MM.1S (cell line): Measurements from ENCODE around the gene MAGEF1.

Experiments
- EZH2 ChIP-seq: fragments of 300-600 bp; sonication (generic); optimal IDR thresholded peaks from 2 replicates; pipeline ENCODE3; 2017; ENCODE audit warnings: low read depth, mild to moderate bottlenecking, antibody characterized with exemption, low read length, mixed read lengths
- EZH2phosphoT487 ChIP-seq: fragments of 300-600 bp; sonication (generic); IDR thresholded peaks from 2 replicates; pipeline ENCODE4 v1.6.1; 2018; ENCODE audit warnings: antibody characterized with exemption, low read length
- TF ChIP-seq, protein P1 (sequence below): fragments of 300-600 bp; sonication (generic); IDR thresholded peaks from 2 replicates; pipeline ENCODE4 v1.5.1; 2016; ENCODE audit warnings: antibody characterized with exemption, low read length, mixed read lengths

DNA sequence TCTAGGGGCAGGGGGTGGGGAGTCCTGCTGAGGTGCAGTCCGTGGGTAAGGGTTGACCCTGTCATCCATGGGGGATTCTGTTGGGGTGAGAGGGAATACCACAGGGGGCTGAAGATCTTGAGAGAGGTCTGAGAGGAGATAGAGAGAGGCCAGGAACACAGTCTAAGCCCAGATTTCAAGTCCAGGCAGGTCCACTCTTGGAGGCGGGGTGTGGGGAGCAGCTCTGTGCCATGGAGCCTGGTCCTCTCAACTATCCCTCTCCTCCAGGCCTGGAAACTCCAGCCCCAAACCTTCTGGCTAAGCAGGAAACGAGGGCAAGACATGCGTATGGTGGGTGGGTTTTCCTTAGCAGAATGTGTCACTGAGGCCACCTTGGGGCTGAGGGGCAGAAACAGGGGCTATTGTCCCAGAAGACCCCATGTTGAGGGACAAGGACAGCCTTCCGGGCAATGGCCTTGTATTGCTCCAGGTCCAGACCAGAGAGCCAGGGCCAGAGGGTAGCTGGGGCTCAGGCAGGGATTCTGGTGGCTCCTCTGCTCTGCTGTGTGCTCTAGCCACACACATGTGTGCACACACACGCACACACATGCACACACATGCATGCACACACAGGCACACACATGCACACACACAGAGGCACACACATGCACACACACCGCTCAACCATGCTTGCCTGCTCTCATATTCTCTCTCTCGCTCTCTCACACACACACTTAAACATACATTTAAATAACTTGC lies 48.6 kb upstream of the MAGEF1 start:
- TF ChIP-seq EZH2 (no peak), EZH2phosphoT487 (no peak)
- TF ChIP-seq, protein P1, sequence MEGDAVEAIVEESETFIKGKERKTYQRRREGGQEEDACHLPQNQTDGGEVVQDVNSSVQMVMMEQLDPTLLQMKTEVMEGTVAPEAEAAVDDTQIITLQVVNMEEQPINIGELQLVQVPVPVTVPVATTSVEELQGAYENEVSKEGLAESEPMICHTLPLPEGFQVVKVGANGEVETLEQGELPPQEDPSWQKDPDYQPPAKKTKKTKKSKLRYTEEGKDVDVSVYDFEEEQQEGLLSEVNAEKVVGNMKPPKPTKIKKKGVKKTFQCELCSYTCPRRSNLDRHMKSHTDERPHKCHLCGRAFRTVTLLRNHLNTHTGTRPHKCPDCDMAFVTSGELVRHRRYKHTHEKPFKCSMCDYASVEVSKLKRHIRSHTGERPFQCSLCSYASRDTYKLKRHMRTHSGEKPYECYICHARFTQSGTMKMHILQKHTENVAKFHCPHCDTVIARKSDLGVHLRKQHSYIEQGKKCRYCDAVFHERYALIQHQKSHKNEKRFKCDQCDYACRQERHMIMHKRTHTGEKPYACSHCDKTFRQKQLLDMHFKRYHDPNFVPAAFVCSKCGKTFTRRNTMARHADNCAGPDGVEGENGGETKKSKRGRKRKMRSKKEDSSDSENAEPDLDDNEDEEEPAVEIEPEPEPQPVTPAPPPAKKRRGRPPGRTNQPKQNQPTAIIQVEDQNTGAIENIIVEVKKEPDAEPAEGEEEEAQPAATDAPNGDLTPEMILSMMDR: no peak
